NCI-H2171 (cell line): Measurements from ENCODE around the gene TAT.

ENCODE experiments used
- DNase-seq: peaks from one replicate; lab custom pipeline; 2025; lab: John Stamatoyannopoulos, UW

The TAT gene

GRCh38 chr16:71537643-71538042, 39.2 kb downstream of the TAT start:
- DNase-seq = peak; percentile 13

GRCh38 chr16:71536752-71537499, 40.0 kb downstream of the TAT start:
- no peak for DNase-seq

- no peak for DNase-seq
These were observed 44.5 kb downstream of the TAT start for GRCh38 chr16:71532366-71532765.

- no peak for DNase-seq
These were observed 48.0 kb downstream of the TAT start for GRCh38 chr16:71528863-71529262.

GRCh38 chr16:71528257-71528656, 48.6 kb downstream of the TAT start:
- no peak for DNase-seq

- peak; percentile 49 for DNase-seq
These were observed 50.7 kb downstream of the TAT start, which contains the start of gene CHST4 for GRCh38 chr16:71526111-71526631. Gene CHST4 (plus strand): TSS chr16:71526426. CDS start chr16:71536678, 10,252 bp downstream.

GRCh38 chr16:71524566-71525553, 52.0 kb downstream of the TAT start:
- no peak for DNase-seq

GRCh38 chr16:71520550-71520949, 56.3 kb downstream of the TAT start:
- DNase-seq = no peak
